ENCODE measurements around the gene MRPS11. TPM values are rescaled to one million over a fixed set of nuclear protein-coding genes. Genes with fewer than 3 reads are reported as not detected.
A peak's percentile ranks its signal among the peaks of the same experiment; 100 is the strongest.

Gene MRPS11
- total and polyA plus RNA-seq, 9 of the 15 experiments (the other 6 are each of a cell fraction or from before 2014, with no cell fraction given) = 28.3 to 83.2 (median 53.1) TPM

DNA sequence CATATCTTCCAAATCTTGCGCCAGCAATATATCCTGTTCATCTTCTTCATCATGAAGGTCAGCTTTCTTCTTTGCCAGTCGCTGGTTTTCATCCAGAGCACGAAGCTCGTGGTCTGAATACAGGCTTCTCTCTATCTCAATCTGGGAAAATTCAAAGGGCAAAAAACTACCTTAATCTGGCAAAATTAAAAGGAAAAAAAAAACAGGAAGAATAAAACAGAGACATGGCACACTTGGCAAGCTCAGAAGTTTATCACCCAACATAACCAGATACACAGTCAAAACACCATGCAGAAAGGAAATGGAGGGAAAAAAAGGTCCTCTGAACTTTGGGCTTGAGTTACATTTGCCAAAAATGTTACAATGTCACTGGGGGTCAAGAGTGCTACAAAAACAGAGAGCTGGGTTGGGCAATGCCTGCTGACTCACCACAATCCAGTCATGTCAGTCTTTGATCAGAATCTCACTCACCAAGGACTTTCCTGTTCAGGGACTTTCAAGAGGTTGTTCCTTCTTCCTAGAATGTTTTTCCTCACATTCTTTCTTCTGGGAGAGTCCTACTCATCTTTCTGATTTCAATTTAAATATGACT lies 1.8 kb upstream of the MRPS11 start (continued):
- TF ChIP-seq, protein P1, sequence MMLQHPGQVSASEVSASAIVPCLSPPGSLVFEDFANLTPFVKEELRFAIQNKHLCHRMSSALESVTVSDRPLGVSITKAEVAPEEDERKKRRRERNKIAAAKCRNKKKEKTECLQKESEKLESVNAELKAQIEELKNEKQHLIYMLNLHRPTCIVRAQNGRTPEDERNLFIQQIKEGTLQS (IDR thresholded peaks at IDR 0.05) = peak; percentile 82
- TF ChIP-seq, protein P1 (CRISPR knock-in tag; conservative IDR thresholded peaks at IDR 0.05) = 0 out of 2 replicates have a peak, but pooled peaks have one; percentile 55
- TF ChIP-seq, protein P2, sequence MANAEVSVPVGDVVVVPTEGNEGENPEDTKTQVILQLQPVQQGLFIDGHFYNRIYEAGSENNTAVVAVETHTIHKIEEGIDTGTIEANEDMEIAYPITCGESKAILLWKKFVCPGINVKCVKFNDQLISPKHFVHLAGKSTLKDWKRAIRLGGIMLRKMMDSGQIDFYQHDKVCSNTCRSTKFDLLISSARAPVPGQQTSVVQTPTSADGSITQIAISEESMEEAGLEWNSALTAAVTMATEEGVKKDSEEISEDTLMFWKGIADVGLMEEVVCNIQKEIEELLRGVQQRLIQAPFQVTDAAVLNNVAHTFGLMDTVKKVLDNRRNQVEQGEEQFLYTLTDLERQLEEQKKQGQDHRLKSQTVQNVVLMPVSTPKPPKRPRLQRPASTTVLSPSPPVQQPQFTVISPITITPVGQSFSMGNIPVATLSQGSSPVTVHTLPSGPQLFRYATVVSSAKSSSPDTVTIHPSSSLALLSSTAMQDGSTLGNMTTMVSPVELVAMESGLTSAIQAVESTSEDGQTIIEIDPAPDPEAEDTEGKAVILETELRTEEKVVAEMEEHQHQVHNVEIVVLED (CRISPR knock-in tag; IDR thresholded peaks at IDR 0.05) = no peak
- no peak for TF ChIP-seq SMARCA5 (IDR thresholded peaks at IDR 0.05)
- peak; percentile 61 for TF ChIP-seq TEAD4 (IDR thresholded peaks at IDR 0.05; ENCODE audit: low read length)
- no peak for TF ChIP-seq TEAD4 (CRISPR knock-in tag; IDR thresholded peaks at IDR 0.05; ENCODE audit: borderline replicate concordance)
- TF ChIP-seq ZNF695 (CRISPR knock-in tag; IDR thresholded peaks at IDR 0.05) = no peak
- TF ChIP-seq, protein P3, sequence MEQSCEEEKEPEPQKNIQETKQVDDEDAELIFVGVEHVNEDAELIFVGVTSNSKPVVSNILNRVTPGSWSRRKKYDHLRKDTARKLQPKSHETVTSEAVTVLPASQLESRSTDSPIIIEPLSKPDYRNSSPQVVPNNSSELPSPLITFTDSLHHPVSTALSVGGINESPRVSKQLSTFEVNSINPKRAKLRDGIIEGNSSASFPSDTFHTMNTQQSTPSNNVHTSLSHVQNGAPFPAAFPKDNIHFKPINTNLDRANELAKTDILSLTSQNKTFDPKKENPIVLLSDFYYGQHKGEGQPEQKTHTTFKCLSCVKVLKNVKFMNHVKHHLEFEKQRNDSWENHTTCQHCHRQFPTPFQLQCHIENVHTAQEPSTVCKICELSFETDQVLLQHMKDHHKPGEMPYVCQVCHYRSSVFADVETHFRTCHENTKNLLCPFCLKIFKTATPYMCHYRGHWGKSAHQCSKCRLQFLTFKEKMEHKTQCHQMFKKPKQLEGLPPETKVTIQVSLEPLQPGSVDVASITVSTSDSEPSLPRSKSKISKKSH (CRISPR knock-in tag; IDR thresholded peaks at IDR 0.05) = no peak
- no peak for TF ChIP-seq PTTG1 (tag; IDR thresholded peaks at IDR 0.05; ENCODE audit: low read depth)
- TF ChIP-seq MAFG (tag; conservative IDR thresholded peaks at IDR 0.05) = peak; percentile 77
- TF ChIP-seq MAZ (CRISPR knock-in tag; conservative IDR thresholded peaks at IDR 0.05 in 1 of 2, IDR thresholded peaks at IDR 0.05 in 1 of 2) = no peak
- TF ChIP-seq, protein P4, sequence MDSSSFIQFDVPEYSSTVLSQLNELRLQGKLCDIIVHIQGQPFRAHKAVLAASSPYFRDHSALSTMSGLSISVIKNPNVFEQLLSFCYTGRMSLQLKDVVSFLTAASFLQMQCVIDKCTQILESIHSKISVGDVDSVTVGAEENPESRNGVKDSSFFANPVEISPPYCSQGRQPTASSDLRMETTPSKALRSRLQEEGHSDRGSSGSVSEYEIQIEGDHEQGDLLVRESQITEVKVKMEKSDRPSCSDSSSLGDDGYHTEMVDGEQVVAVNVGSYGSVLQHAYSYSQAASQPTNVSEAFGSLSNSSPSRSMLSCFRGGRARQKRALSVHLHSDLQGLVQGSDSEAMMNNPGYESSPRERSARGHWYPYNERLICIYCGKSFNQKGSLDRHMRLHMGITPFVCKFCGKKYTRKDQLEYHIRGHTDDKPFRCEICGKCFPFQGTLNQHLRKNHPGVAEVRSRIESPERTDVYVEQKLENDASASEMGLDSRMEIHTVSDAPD (CRISPR knock-in tag; IDR thresholded peaks at IDR 0.05) = no peak
- no peak for TF ChIP-seq HNRNPL (IDR thresholded peaks at IDR 0.05; ENCODE audit: low read depth, low read length)
- TF ChIP-seq ESRRA (IDR thresholded peaks at IDR 0.05; ENCODE audit: borderline replicate concordance, low read depth) = peak; percentile 24; the same call in 1 of the 2 replicates
- no peak for TF ChIP-seq CHD2 (IDR thresholded peaks at IDR 0.05; ENCODE audit: low read depth, low read length)
- TF ChIP-seq, protein P5, sequence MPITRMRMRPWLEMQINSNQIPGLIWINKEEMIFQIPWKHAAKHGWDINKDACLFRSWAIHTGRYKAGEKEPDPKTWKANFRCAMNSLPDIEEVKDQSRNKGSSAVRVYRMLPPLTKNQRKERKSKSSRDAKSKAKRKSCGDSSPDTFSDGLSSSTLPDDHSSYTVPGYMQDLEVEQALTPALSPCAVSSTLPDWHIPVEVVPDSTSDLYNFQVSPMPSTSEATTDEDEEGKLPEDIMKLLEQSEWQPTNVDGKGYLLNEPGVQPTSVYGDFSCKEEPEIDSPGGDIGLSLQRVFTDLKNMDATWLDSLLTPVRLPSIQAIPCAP (CRISPR knock-in tag; IDR thresholded peaks at IDR 0.05; ENCODE audit: borderline replicate concordance) = no peak
- no peak for TF ChIP-seq ADNP (tag; IDR thresholded peaks at IDR 0.05)
- no peak for TF ChIP-seq ETS2 (tag; IDR thresholded peaks at IDR 0.05; ENCODE audit: borderline replicate concordance, poor library complexity, severe bottlenecking)
- TF ChIP-seq SETDB1 (IDR thresholded peaks at IDR 0.05; ENCODE audit: low read length) = no peak
- TF ChIP-seq, protein P6, sequence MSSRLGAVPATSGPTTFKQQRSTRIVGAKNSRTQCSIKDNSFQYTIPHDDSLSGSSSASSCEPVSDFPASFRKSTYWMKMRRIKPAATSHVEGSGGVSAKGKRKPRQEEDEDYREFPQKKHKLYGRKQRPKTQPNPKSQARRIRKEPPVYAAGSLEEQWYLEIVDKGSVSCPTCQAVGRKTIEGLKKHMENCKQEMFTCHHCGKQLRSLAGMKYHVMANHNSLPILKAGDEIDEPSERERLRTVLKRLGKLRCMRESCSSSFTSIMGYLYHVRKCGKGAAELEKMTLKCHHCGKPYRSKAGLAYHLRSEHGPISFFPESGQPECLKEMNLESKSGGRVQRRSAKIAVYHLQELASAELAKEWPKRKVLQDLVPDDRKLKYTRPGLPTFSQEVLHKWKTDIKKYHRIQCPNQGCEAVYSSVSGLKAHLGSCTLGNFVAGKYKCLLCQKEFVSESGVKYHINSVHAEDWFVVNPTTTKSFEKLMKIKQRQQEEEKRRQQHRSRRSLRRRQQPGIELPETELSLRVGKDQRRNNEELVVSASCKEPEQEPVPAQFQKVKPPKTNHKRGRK (tag; IDR thresholded peaks at IDR 0.05) = no peak
- TF ChIP-seq ZNF384 (IDR thresholded peaks at IDR 0.05; ENCODE audit: low read depth, low read length) = no peak

Measured in K562 (cell line).